PC-9 (cell line): ENCODE measurements around the gene CACNA1S. TPM values are rescaled to one million over a fixed set of nuclear protein-coding genes. Genes with fewer than 3 reads are reported as not detected.

Experiments
- BruUV-seq: library from RNA; stranded (reverse); fragments of 400-500 nt; replicated peaks from 2 replicates; lab custom pipeline; 2021; lab: Mats Ljungman, UMichigan
- CTCF ChIA-PET: fragments of 300-600 bp; sonication (Branson Sonifier 250); formaldehyde crosslinking; loops from one replicate; lab custom pipeline; 2022; ENCODE audit warnings: antibody characterized with exemption; lab: Charles Lee
- POLR2A ChIA-PET: fragments of 300-600 bp; sonication (Branson Sonifier 250); formaldehyde crosslinking; loops from one replicate; lab custom pipeline; 2022; ENCODE audit warnings: antibody characterized with exemption; ENCODE audit not compliant: unreplicated experiment; lab: Charles Lee
- DNase-seq, 2 experiments: peaks; one replicate each; pipeline versions ENCODE4 v3.0.0 to v3.0.0-alpha.2; 2015 to 2022; ENCODE audit warnings: mixed read lengths in 1 of 2
- H2AFZ ChIP-seq: fragments of 200-600 bp; sonication (generic); 2 replicates; pipeline ENCODE4 v1.8.1; 2017; ENCODE audit warnings: antibody characterized with exemption
- H3F3A ChIP-seq: fragments of 200-600 bp; sonication (generic); 2 replicates; pipeline ENCODE4 v1.8.1; 2017; ENCODE audit warnings: antibody characterized with exemption, mild to moderate bottlenecking, low read depth; ENCODE audit not compliant: insufficient read depth
- H3K27ac ChIP-seq: fragments of 200-600 bp; sonication (generic); 2 replicates; pipeline ENCODE4 v1.6.1; 2016; ENCODE audit warnings: mixed run types
- H3K27me3 ChIP-seq: fragments of 200-600 bp; sonication (generic); 2 replicates; pipeline ENCODE4 v1.6.1; 2016; ENCODE audit warnings: low read depth, mixed run types; ENCODE audit not compliant: insufficient read depth
- H3K36me3 ChIP-seq: fragments of 200-600 bp; sonication (generic); 2 replicates; pipeline ENCODE4 v1.6.1; 2016; ENCODE audit warnings: low read depth, mixed run types
- H3K4me1 ChIP-seq: fragments of 200-600 bp; sonication (generic); replicated peaks from 2 replicates; pipeline ENCODE4 v1.6.1; 2016; ENCODE audit warnings: mixed run types; ENCODE audit not compliant: insufficient read depth
- H3K4me2 ChIP-seq: fragments of 200-600 bp; sonication (generic); 2 replicates; pipeline ENCODE4 v1.6.1; 2017; ENCODE audit warnings: mixed run types
- H3K4me3 ChIP-seq: fragments of 200-600 bp; sonication (generic); 2 replicates; pipeline ENCODE4 v1.6.1; 2016; ENCODE audit warnings: mixed run types
- H3K79me2 ChIP-seq: fragments of 200-600 bp; sonication (generic); 2 replicates; pipeline ENCODE4 v1.6.1; 2017; ENCODE audit warnings: low read depth, mixed run types
- H3K9me2 ChIP-seq: fragments of 200-600 bp; sonication (generic); 2 replicates; pipeline ENCODE4 v1.8.1; 2017; ENCODE audit warnings: mild to moderate bottlenecking; ENCODE audit not compliant: insufficient read depth
- H3K9me3 ChIP-seq: fragments of 200-600 bp; sonication (generic); 2 replicates; pipeline ENCODE4 v1.8.1; 2016; ENCODE audit warnings: low read depth; ENCODE audit not compliant: insufficient read depth
- H4K20me1 ChIP-seq: fragments of 200-600 bp; sonication (generic); 2 replicates; pipeline ENCODE4 v1.8.1; 2017; ENCODE audit not compliant: insufficient read depth
- CTCF ChIP-seq: fragments of 200-600 bp; sonication (generic); conservative IDR thresholded peaks from 2 replicates; pipeline ENCODE4 v1.6.1; 2017; ENCODE audit warnings: mixed run types, antibody characterized with exemption, mild to moderate bottlenecking, moderate library complexity
- EZH2 ChIP-seq: fragments of 200-600 bp; sonication (generic); IDR thresholded peaks from 2 replicates; pipeline ENCODE4 v1.8.0; 2017; ENCODE audit warnings: antibody characterized with exemption, low read depth
- intact Hi-C: fragments of 100-400 bp; cut with micrococcal nuclease; formaldehyde crosslinking; loops from one replicate; pipeline ENCODE4 v1.10.0; 2022; ENCODE audit not compliant: unreplicated experiment
- total RNA-seq: library from RNA; stranded (reverse); gene quantifications from 2 replicates; pipeline ENCODE4 v1.2.3, GENCODE V29; 2021

CACNA1S gene
- total RNA-seq, 1 experiment from 2014 or later: not detected

- Histone ChIP-seq H3K9me2 (no peaks in the 10 kb centered on the region), H3K4me3 (no peak overlapping the region), H2AFZ (no peak overlapping the region), H3K27ac (no peak overlapping the region), H4K20me1 (no peaks in the 10 kb centered on the region), H3K9me3 (no peaks in the 10 kb centered on the region), H3K4me2 (no peak overlapping the region), H3K79me2 (no peaks in the 10 kb centered on the region), H3K27me3 (peaks cover 62% of the 10 kb centered on the region), H3K36me3 (no peaks in the 10 kb centered on the region), H3F3A (no peaks in the 10 kb centered on the region), H3K4me1 (no peaks in the 10 kb centered on the region)
- ChIA-PET POLR2A (no interaction called here), CTCF (no interaction called here)
- BruUV-seq: no TSS peak
- TF ChIP-seq CTCF: no peak
- TF ChIP-seq EZH2: no peak
- DNase-seq: no peak
- intact Hi-C loops: no loop called here
Measured at GRCh38 chr1:201093561-201093960, 18.7 kb downstream of the CACNA1S start.

- POLR2A ChIA-PET: no interaction called here
- BruUV-seq: no TSS peak
- Histone ChIP-seq H3F3A (no peaks in the 10 kb centered on the region), H3K4me3 (no peak overlapping the region), H3K4me1 (no peaks in the 10 kb centered on the region), H3K4me2 (no peak overlapping the region), H3K36me3 (no peaks in the 10 kb centered on the region), H3K9me2 (no peaks in the 10 kb centered on the region), H3K79me2 (no peaks in the 10 kb centered on the region), H3K27ac (no peak overlapping the region), H3K27me3 (peaks cover 57% of the 10 kb centered on the region), H3K9me3 (no peaks in the 10 kb centered on the region), H2AFZ (no peak overlapping the region), H4K20me1 (no peaks in the 10 kb centered on the region)
- CTCF ChIA-PET: no interaction called here
- TF ChIP-seq EZH2 (no peak), CTCF (no peak)
- intact Hi-C loops: no loop called here
- DNase-seq: no peak
Measured at GRCh38 chr1:201092738-201093137, 19.5 kb downstream of the CACNA1S start.

- ChIA-PET POLR2A (no interaction called here), CTCF (interaction anchor here (0.6 kb wide), 1 partner anchor 1109 kb away, joined by 3 read pairs; no protein-coding TSS in a partner anchor)
- Histone ChIP-seq H3K9me3 (no peaks in the 10 kb centered on the region), H4K20me1 (no peaks in the 10 kb centered on the region), H3K36me3 (no peaks in the 10 kb centered on the region), H3K4me3 (no peak overlapping the region), H3K27me3 (peaks cover 52% of the 10 kb centered on the region), H3K4me1 (no peaks in the 10 kb centered on the region), H3K79me2 (no peaks in the 10 kb centered on the region), H3K4me2 (no peak overlapping the region), H3K27ac (no peak overlapping the region), H2AFZ (no peak overlapping the region), H3F3A (no peaks in the 10 kb centered on the region), H3K9me2 (no peaks in the 10 kb centered on the region)
- no peak for TF ChIP-seq EZH2
- no peak for TF ChIP-seq CTCF
- no peak for DNase-seq
- intact Hi-C loops: no loop called here
- no TSS peak for BruUV-seq
Measured at GRCh38 chr1:201091256-201091655, 21.0 kb downstream of the CACNA1S start.
